Keratinocyte (primary cell): ENCODE data around the gene KLHL5. TPM values are rescaled to one million over a fixed set of nuclear protein-coding genes. Genes with fewer than 3 reads are reported as not detected.

Experiments
- DNase-seq: peaks from one replicate; pipeline ENCODE4 v3.0.0-alpha.2; 2011; ENCODE audit warnings: low read depth, missing footprints, low spot score
- FAIRE-seq: peaks from 2 replicates; lab custom pipeline; 2011; peaks lifted over from hg19 to GRCh38; lab: Jason Lieb, UNC
- H2AFZ ChIP-seq: 2 replicates; pipeline ENCODE4 v1.6.0; 2012; ENCODE audit warnings: low read length, control low read depth, inconsistent platforms; ENCODE audit not compliant: control insufficient read depth
- H3K27ac ChIP-seq: 2 replicates; pipeline ENCODE4 v1.5.1; 2011; ENCODE audit warnings: low read length; ENCODE audit not compliant: control insufficient read depth, insufficient read depth
- H3K27me3 ChIP-seq: 3 replicates; pipeline ENCODE4 v1.6.0; 2011; ENCODE audit warnings: low read length; ENCODE audit not compliant: control insufficient read depth, insufficient read depth; ENCODE audit errors: extremely low read depth
- H3K36me3 ChIP-seq, 2 experiments: 2 replicates in 1 of 2; 3 replicates in 1 of 2; pipeline ENCODE4 v1.5.1; 2011; ENCODE audit warnings: low read length in 2 of 2, mild to moderate bottlenecking in 1 of 2; ENCODE audit not compliant: control insufficient read depth in 2 of 2, insufficient read depth in 2 of 2; ENCODE audit errors: extremely low read depth in 1 of 2
- H3K4me1 ChIP-seq: 3 replicates; pipeline ENCODE4 v1.5.1; 2011; ENCODE audit warnings: low read length; ENCODE audit not compliant: control insufficient read depth, insufficient read depth; ENCODE audit errors: extremely low read depth
- H3K4me2 ChIP-seq: 3 replicates; pipeline ENCODE4 v1.6.0; 2011; ENCODE audit warnings: low read depth, low read length; ENCODE audit not compliant: control insufficient read depth, insufficient read depth; ENCODE audit errors: extremely low read depth
- H3K4me3 ChIP-seq, 3 experiments: fragments of 200-600 bp in 1 of 3; sonication (generic) in 1 of 3; 2 replicates in 2 of 3; 3 replicates in 1 of 3; pipeline ENCODE4 v1.5.1; 2011 to 2016; ENCODE audit warnings: low read length in 3 of 3, mild to moderate bottlenecking in 3 of 3, control low read depth in 2 of 3, inconsistent platforms in 1 of 3, low read depth in 1 of 3, mixed read lengths in 1 of 3, mixed run types in 1 of 3, moderate library complexity in 1 of 3; ENCODE audit not compliant: control insufficient read depth in 2 of 3, insufficient read depth in 2 of 3; ENCODE audit errors: extremely low read depth in 1 of 3
- H3K79me2 ChIP-seq: 2 replicates; pipeline ENCODE4 v1.6.0; 2012; ENCODE audit warnings: low read length; ENCODE audit not compliant: control insufficient read depth, insufficient read depth
- H3K9ac ChIP-seq: 3 replicates; pipeline ENCODE4 v1.6.0; 2011; ENCODE audit warnings: low read length; ENCODE audit not compliant: control insufficient read depth, insufficient read depth; ENCODE audit errors: extremely low read depth
- H3K9me1 ChIP-seq: 3 replicates; pipeline ENCODE4 v1.6.0; 2011; ENCODE audit warnings: low read length; ENCODE audit not compliant: control insufficient read depth, insufficient read depth; ENCODE audit errors: extremely low read depth
- H3K9me3 ChIP-seq: 2 replicates; pipeline ENCODE4 v1.5.1; 2012; ENCODE audit warnings: low read depth, low read length; ENCODE audit not compliant: control insufficient read depth
- H4K20me1 ChIP-seq: 3 replicates; pipeline ENCODE4 v1.6.0; 2011; ENCODE audit warnings: low read length; ENCODE audit not compliant: control insufficient read depth, insufficient read depth; ENCODE audit errors: extremely low read depth
- EZH2 ChIP-seq: IDR thresholded peaks from one replicate; pipeline ENCODE4 v1.6.1; 2012; ENCODE audit warnings: inconsistent platforms, mild to moderate bottlenecking, low read length, moderate library complexity
- dilution Hi-C: fragments of 300-500 bp; cut with MboI; formaldehyde crosslinking; loops from one replicate; pipeline ENCODE4 v1.7.0; 2020; ENCODE audit warnings: low sequenced_read_pairs; ENCODE audit not compliant: extremely low pct_ligation_motif_present
- polyA plus RNA-seq, 5 experiments: library from polyadenylated mRNA; depleted of rRNA in 3 of 5; stranded (reverse) in 3 of 5; stranded (forward) in 1 of 5; unstranded in 1 of 5; fragments of >200 nt; gene quantifications; 1 replicate in 1 of 5; 2 replicates in 3 of 5; 3 replicates in 1 of 5; pipeline versions ENCODE4 v1.2.1 to v1.2.3, GENCODE V29; 2011 to 2012; ENCODE audit warnings: missing spikeins in 2 of 5, low read depth in 1 of 5, low replicate concordance in 1 of 5
- TF ChIP-seq, protein P1 (sequence below), 3 experiments: IDR thresholded peaks in 1 of 3; conservative IDR thresholded peaks in 1 of 3; optimal IDR thresholded peaks in 1 of 3; 2 replicates in 2 of 3; 3 replicates in 1 of 3; pipeline versions ENCODE3 to v1.5.1; 2011; ENCODE audit warnings: low read length in 3 of 3, mild to moderate bottlenecking in 3 of 3, moderate library complexity in 2 of 3, control low read depth in 1 of 3, inconsistent platforms in 1 of 3; ENCODE audit not compliant: insufficient read depth in 2 of 3; ENCODE audit errors: extremely low read depth in 1 of 3

Gene KLHL5
- polyA plus RNA-seq, 1 donor (not counting 4 experiments of a cell fraction or from before 2014, with no cell fraction given) = 25.4 TPM

DNA sequence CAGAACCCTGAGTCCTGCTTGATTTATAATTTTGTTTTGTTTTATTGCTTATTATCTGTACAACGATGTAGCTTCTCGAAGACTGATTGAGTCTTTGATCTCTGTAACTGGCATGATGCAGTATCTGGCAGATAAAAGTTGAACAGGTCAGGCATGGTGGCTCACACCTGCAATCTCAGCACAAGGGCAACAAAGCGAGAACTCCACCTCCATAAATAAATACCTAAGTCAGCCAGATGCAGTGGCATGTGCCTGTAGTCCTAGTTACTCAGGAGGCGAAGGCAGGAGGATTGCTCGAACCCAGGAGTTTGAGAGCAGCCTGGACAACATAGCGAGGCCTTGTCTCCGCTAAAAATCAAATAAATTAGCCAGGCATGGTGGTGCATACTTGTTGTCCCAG, 104.6 kb downstream of the KLHL5 start:
- no peak for FAIRE-seq
- no peak overlapping the region for H3K9ac ChIP-seq
- dilution Hi-C loops = no loop called here
- no peaks in the 10 kb centered on the region for H3K4me1 ChIP-seq
- no peaks in the 10 kb centered on the region for H4K20me1 ChIP-seq
- no peak overlapping the region for H3K4me3 ChIP-seq
- no peak overlapping the region for H3K27ac ChIP-seq
- H2AFZ ChIP-seq = no peak overlapping the region
- DNase-seq = no peak
- H3K27me3 ChIP-seq = no peaks in the 10 kb centered on the region
- no peak overlapping the region for H3K4me2 ChIP-seq
- no peaks in the 10 kb centered on the region for H3K9me3 ChIP-seq
- H3K79me2 ChIP-seq = no peaks in the 10 kb centered on the region
- no peaks in the 10 kb centered on the region for H3K36me3 ChIP-seq
- TF ChIP-seq EZH2 = no peak
- TF ChIP-seq, protein P1, sequence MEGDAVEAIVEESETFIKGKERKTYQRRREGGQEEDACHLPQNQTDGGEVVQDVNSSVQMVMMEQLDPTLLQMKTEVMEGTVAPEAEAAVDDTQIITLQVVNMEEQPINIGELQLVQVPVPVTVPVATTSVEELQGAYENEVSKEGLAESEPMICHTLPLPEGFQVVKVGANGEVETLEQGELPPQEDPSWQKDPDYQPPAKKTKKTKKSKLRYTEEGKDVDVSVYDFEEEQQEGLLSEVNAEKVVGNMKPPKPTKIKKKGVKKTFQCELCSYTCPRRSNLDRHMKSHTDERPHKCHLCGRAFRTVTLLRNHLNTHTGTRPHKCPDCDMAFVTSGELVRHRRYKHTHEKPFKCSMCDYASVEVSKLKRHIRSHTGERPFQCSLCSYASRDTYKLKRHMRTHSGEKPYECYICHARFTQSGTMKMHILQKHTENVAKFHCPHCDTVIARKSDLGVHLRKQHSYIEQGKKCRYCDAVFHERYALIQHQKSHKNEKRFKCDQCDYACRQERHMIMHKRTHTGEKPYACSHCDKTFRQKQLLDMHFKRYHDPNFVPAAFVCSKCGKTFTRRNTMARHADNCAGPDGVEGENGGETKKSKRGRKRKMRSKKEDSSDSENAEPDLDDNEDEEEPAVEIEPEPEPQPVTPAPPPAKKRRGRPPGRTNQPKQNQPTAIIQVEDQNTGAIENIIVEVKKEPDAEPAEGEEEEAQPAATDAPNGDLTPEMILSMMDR (optimal IDR thresholded peaks at IDR 0.05 in 1 of 3, IDR thresholded peaks at IDR 0.05 in 1 of 3, conservative IDR thresholded peaks at IDR 0.05 in 1 of 3; ENCODE audit: extremely low read depth in 1 of 3, insufficient read depth in 2 of 3, low read length in 3 of 3) = no peak
- no peaks in the 10 kb centered on the region for H3K9me1 ChIP-seq

DNA sequence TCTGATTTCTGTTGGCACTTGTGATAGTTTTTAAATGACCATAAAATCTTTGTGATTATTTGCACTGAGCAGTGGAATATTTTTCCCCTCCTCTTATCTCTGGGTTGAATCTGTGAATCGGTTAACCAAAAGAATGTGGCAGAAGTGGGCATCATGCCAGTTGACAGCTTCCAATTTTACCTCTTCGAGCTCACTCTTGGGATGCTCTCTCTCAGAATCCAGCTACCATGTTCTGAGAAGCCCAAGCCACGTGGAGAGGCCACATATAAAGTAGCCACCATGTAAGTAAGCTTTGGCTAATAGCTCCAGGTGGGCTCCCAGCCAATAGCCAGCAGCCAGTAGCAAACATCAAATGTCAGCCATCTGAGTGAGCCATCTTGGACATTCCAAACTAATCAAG, 107.4 kb downstream of the KLHL5 start:
- Histone ChIP-seq H4K20me1 (no peaks in the 10 kb centered on the region), H3K9ac (no peak overlapping the region), H3K36me3 (no peaks in the 10 kb centered on the region), H3K79me2 (no peaks in the 10 kb centered on the region), H3K4me3 (no peak overlapping the region), H3K9me3 (no peaks in the 10 kb centered on the region), H3K9me1 (no peaks in the 10 kb centered on the region), H3K27ac (no peak overlapping the region), H3K27me3 (no peaks in the 10 kb centered on the region), H3K4me1 (no peaks in the 10 kb centered on the region), H3K4me2 (no peak overlapping the region), H2AFZ (no peak overlapping the region)
- DNase-seq = no peak
- no peak for FAIRE-seq
- dilution Hi-C loops = no loop called here
- TF ChIP-seq, protein P1 (optimal IDR thresholded peaks at IDR 0.05 in 1 of 3, IDR thresholded peaks at IDR 0.05 in 1 of 3, conservative IDR thresholded peaks at IDR 0.05 in 1 of 3; ENCODE audit: extremely low read depth in 1 of 3, insufficient read depth in 2 of 3, low read length in 3 of 3) = no peak
- TF ChIP-seq EZH2 = no peak
